K562 (cell line): ENCODE results near the gene PKLR. TPM values are rescaled to one million over a fixed set of nuclear protein-coding genes. Genes with fewer than 3 reads are reported as not detected.

Source experiments
- ARID1B ChIP-seq: fragments of 450-650 bp; IDR thresholded peaks from 2 replicates; pipeline ENCODE4 v1.6.1; 2016; ENCODE audit warnings: antibody characterized with exemption, mild to moderate bottlenecking, inconsistent platforms
- ARID4B ChIP-seq: sonication (generic); formaldehyde crosslinking; IDR thresholded peaks from 2 replicates; pipeline ENCODE4 v1.8.0; 2022; ENCODE audit warnings: mild to moderate bottlenecking, missing genetic modification reagents
- BDP1 ChIP-seq: IDR thresholded peaks from 3 replicates; pipeline ENCODE4 v1.6.1; 2011; ENCODE audit not compliant: insufficient read length, insufficient read depth
- CEBPB ChIP-seq: fragments of 450-650 bp; IDR thresholded peaks from 2 replicates; pipeline ENCODE4 v1.6.1; 2016; ENCODE audit warnings: missing genetic modification characterization, missing compliant biosample characterization
- CGGBP1 ChIP-seq: fragments of 250-450 bp; sonication (Bioruptor Pico); IDR thresholded peaks from 2 replicates; pipeline ENCODE4 v1.9.0; 2021; ENCODE audit warnings: mild to moderate bottlenecking
- CREB1 ChIP-seq, 2 experiments: sonication (generic) in 1 of 2; formaldehyde crosslinking in 1 of 2; IDR thresholded peaks; 2 replicates each; pipeline versions ENCODE4 v1.6.1 to v1.8.0; 2012 to 2022; ENCODE audit warnings: inconsistent platforms in 1 of 2, mild to moderate bottlenecking in 1 of 2, missing genetic modification reagents in 1 of 2, moderate library complexity in 1 of 2
- GABPA ChIP-seq: fragments of 200-800 bp; sonication (Bioruptor generic); conservative IDR thresholded peaks from 2 replicates; pipeline ENCODE4 v1.6.1; 2016; ENCODE audit warnings: low read depth, missing genetic modification characterization, missing compliant biosample characterization
- HMG20A ChIP-seq: fragments of 450-650 bp; formaldehyde crosslinking; conservative IDR thresholded peaks from 2 replicates; pipeline ENCODE4 v1.4.0; 2020; ENCODE audit warnings: mild to moderate bottlenecking, mixed read lengths
- HOMEZ ChIP-seq: fragments of 250-450 bp; sonication (Bioruptor Pico); IDR thresholded peaks from 2 replicates; pipeline ENCODE4 v1.4.0; 2020; ENCODE audit warnings: mild to moderate bottlenecking, moderate library complexity
- MCM2 ChIP-seq: fragments of 450-650 bp; IDR thresholded peaks from 2 replicates; pipeline ENCODE4 v1.6.1; 2017; ENCODE audit warnings: low read depth, mild to moderate bottlenecking
- NFE2 ChIP-seq: IDR thresholded peaks from 2 replicates; pipeline ENCODE4 v1.6.1; 2014; ENCODE audit warnings: antibody characterized with exemption, low read depth
- PHF20 ChIP-seq: fragments of 450-650 bp; IDR thresholded peaks from 2 replicates; pipeline ENCODE4 v1.6.1; 2018; ENCODE audit not compliant: partially characterized antibody
- RBM14 ChIP-seq: fragments of 200-400 bp; formaldehyde crosslinking; IDR thresholded peaks from 2 replicates; pipeline ENCODE4 v1.6.1; 2018; ENCODE audit warnings: low read depth, mild to moderate bottlenecking, low read length, moderate library complexity, borderline replicate concordance; ENCODE audit not compliant: insufficient read depth
- SLC30A9 ChIP-seq: fragments of 250-450 bp; sonication (Bioruptor Pico); IDR thresholded peaks from 2 replicates; pipeline ENCODE4 v1.8.0; 2022; ENCODE audit warnings: mild to moderate bottlenecking, moderate library complexity
- SMARCE1 ChIP-seq: fragments of 450-650 bp; IDR thresholded peaks from 2 replicates; pipeline ENCODE4 v1.7.1; 2016; ENCODE audit warnings: mild to moderate bottlenecking
- TEAD2 ChIP-seq: fragments of 450-650 bp; IDR thresholded peaks from 2 replicates; pipeline ENCODE4 v1.6.1; 2016; ENCODE audit warnings: missing genetic modification characterization, control low read depth, missing compliant biosample characterization
- XRCC4 ChIP-seq: IDR thresholded peaks from one replicate; pipeline ENCODE4 v1.6.1; 2011; ENCODE audit not compliant: insufficient read depth, insufficient read length; ENCODE audit errors: extremely low read depth
- ZNF3 ChIP-seq: fragments of 250-450 bp; sonication (Bioruptor Pico); IDR thresholded peaks from 2 replicates; pipeline ENCODE4 v1.5.0; 2021; ENCODE audit warnings: mild to moderate bottlenecking, moderate library complexity
- ZNF324 ChIP-seq: fragments of 250-450 bp; sonication (Bioruptor Pico); IDR thresholded peaks from 2 replicates; pipeline ENCODE4 v1.4.0; 2020; ENCODE audit warnings: mild to moderate bottlenecking
- ZNF644 ChIP-seq: fragments of 200-800 bp; sonication (Bioruptor generic); IDR thresholded peaks from 2 replicates; pipeline ENCODE4 v1.6.1; 2016; ENCODE audit warnings: low read depth, missing genetic modification characterization, missing compliant biosample characterization
- ZNF717 ChIP-seq: fragments of 250-450 bp; sonication (Bioruptor Pico); IDR thresholded peaks from 2 replicates; pipeline ENCODE4 v1.5.0; 2021
- ZNF764 ChIP-seq: fragments of 250-450 bp; sonication (Bioruptor Pico); IDR thresholded peaks from 2 replicates; pipeline ENCODE4 v1.4.0; 2020; ENCODE audit warnings: low read depth, mild to moderate bottlenecking, moderate library complexity
- polyA plus RNA-seq, 8 experiments: library from polyadenylated mRNA; depleted of rRNA in 4 of 8; stranded (reverse) in 5 of 8; unstranded in 3 of 8; fragments of >200 nt; fragmentation: Nextera tagmentation in 2 of 8; fragmentation: Illumina TruSeq in 1 of 8; extraction: Ambion mirVana in 2 of 8; extraction: Trizol in 1 of 8; gene quantifications; 2 replicates each; pipeline versions ENCODE4 v1.2.1 to v1.2.3, GENCODE V29; 2011 to 2014; ENCODE audit warnings: inconsistent platforms in 1 of 8, missing spikeins in 1 of 8
- total RNA-seq, 7 experiments: library from RNA; depleted of rRNA in 6 of 7; stranded (reverse); fragments of >200 nt in 6 of 7; fragmentation: Illumina TruSeq in 2 of 7; extraction: Trizol in 2 of 7; gene quantifications; 2 replicates each; pipeline versions ENCODE4 v1.2.1 to v1.2.3, GENCODE V29; 2011 to 2021; ENCODE audit warnings: low replicate concordance in 1 of 7

PKLR gene
- total and polyA plus RNA-seq, 9 of the 15 experiments (the other 6 are each of a cell fraction or from before 2014, with no cell fraction given), result 10.7 to 78.4 (median 38.2) TPM

GRCh38 chr1:155324037-155324716 is 22.9 kb upstream of the PKLR start (continued):
- no peak for TF ChIP-seq ZNF324 (CRISPR knock-in tag)
- TF ChIP-seq ZNF717 (CRISPR knock-in tag), result no peak
- TF ChIP-seq CGGBP1 (CRISPR knock-in tag), result no peak
- no peak for TF ChIP-seq CREB1 (IDR thresholded peaks at IDR 0.05)
- peak; percentile 51; the same call in 1 of the 2 replicates for TF ChIP-seq CREB1 (CRISPR knock-in tag; IDR thresholded peaks at IDR 0.05)
- no peak for TF ChIP-seq RBM14
- TF ChIP-seq BDP1, result no peak
- TF ChIP-seq MCM2, result no peak
- TF ChIP-seq SLC30A9 (CRISPR knock-in tag), result no peak
- TF ChIP-seq GABPA (tag), result no peak; the same call in 1 of the 2 replicates
- TF ChIP-seq ARID1B, result peak; percentile 19; the same call in 1 of the 2 replicates
- TF ChIP-seq CEBPB (tag), result no peak
- TF ChIP-seq ZNF3 (CRISPR knock-in tag), result no peak
- TF ChIP-seq HOMEZ, result no peak
- no peak for TF ChIP-seq NFE2
- no peak for TF ChIP-seq XRCC4
- no peak for TF ChIP-seq SMARCE1
- no peak for TF ChIP-seq ZNF644 (tag)
- no peak for TF ChIP-seq TEAD2 (tag)
- TF ChIP-seq PHF20, result no peak
- peak; percentile 60; the same call in 1 of the 2 replicates for TF ChIP-seq ARID4B (CRISPR knock-in tag)
- TF ChIP-seq ZNF764 (CRISPR knock-in tag), result no peak
- TF ChIP-seq HMG20A (CRISPR knock-in tag), result no peak
